GM23248 (cell line): ENCODE data around the gene MYL7.

Experiments used
- EZH2 ChIP-seq: fragments of 200-600 bp; sonication (generic); IDR thresholded peaks from 2 replicates; pipeline ENCODE4 v1.6.1; 2018; ENCODE audit warnings: antibody characterized with exemption, mild to moderate bottlenecking; ENCODE audit not compliant: insufficient read depth, poor library complexity, severe bottlenecking
- EZH2phosphoT487 ChIP-seq: fragments of 200-600 bp; sonication (generic); IDR thresholded peaks from 2 replicates; pipeline ENCODE4 v1.6.1; 2018; ENCODE audit warnings: antibody characterized with exemption, moderate library complexity, mild to moderate bottlenecking, low read depth; ENCODE audit not compliant: insufficient read depth

DNA sequence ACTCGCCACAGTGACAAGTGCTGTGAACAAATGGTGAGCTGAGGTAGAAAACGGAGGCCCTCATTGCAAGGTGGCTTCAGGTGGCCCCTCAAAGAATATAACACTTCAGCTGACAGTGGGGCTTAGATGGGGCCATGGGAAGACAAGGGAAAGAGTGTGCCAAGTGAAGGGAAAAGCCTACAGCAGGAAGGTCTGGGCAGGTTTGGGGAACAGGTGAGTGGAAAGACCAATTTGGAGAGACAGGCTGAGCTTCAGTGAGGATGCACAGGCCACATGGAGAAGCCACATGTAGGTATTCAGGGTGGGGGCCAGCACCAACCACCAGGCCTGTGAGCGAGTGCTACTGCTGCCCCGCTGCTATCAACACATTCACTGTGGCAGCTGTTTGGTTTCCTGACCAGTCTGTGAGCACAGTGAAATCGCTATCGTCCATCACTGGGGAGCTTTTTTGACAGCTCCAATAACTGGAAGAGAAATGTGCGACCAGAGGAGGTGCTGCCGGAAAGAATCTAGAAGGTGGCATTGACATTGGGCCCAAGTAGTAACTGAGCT is 21.2 kb downstream of the MYL7 start:
- TF ChIP-seq EZH2phosphoT487 (no peak), EZH2 (no peak)
